Activated CD8-positive, alpha-beta memory T cell treated with anti-CD3 and anti-CD28 coated beads for 36 hours (primary cell): ENCODE data around the gene BLNK. TPM values are rescaled to one million over a fixed set of nuclear protein-coding genes. Genes with fewer than 3 reads are reported as not detected.

Source experiments
- CTCF ChIA-PET: fragments of 350-600 bp; sonication (Branson Sonifier 250); formaldehyde crosslinking; loops from one replicate; lab custom pipeline; 2021; ENCODE audit warnings: antibody characterized with exemption; lab: Charles Lee
- POLR2A ChIA-PET: fragments of 350-600 bp; sonication (Branson Sonifier 250); formaldehyde crosslinking; loops from one replicate; lab custom pipeline; 2021; ENCODE audit warnings: antibody characterized with exemption; lab: Charles Lee
- total RNA-seq, 2 experiments: library from RNA; stranded (reverse); gene quantifications; one replicate each; pipeline ENCODE4 v1.2.3, GENCODE V29; 2021

The BLNK gene
- total RNA-seq, 2 experiments from 2014 or later, result not detected

DNA sequence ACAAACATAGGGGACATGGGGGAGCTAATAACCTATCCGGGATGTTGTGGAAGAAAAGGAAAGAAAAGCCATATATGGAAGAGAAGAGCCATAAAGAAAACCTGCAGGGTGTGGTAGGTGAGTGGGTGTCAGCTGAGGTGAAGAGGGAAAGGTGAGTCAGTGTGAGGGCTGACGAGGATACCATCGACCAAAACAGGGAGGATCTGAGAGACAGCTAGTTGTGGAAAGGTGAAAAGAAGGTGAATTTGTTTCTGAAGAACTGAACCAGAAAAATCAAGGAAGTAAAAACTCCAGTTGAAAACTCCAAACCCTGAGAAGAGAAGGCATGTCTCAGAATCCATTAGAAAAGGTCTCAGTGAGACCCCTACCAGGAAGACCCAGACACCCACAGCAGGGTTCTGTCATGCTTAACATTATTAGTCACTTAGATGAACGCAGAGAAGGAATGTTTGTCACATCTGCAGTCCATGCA is 4.1 kb downstream of the BLNK start:
- CTCF ChIA-PET, result no interaction called here
- POLR2A ChIA-PET, result no interaction called here

GRCh38 chr10:96266118-96266770 is 5.1 kb downstream of the BLNK start:
- ChIA-PET CTCF (no interaction called here), POLR2A (no interaction called here)

DNA sequence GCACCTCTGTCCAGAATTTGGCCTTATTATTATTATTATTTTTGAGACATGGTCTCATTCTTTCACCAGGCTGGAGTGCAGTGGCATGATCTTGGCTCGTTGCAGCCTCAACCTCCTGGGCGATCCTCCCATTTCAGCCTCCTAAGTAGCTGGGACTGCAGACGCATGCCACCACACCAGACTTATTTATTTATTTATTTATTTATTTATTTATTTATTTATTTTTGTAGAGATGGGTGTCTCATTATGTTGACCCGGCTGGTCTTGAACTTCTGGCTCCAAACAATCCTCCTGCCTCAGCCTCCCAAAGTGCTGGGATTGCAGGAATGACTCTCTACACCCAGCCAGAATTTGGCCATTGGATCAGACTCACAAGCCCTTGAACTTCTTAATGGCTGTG is 6.4 kb downstream of the BLNK start:
- ChIA-PET CTCF (no interaction called here), POLR2A (no interaction called here)

GRCh38 chr10:96263669-96264068 is 7.7 kb downstream of the BLNK start:
- ChIA-PET POLR2A (no interaction called here), CTCF (no interaction called here)

DNA sequence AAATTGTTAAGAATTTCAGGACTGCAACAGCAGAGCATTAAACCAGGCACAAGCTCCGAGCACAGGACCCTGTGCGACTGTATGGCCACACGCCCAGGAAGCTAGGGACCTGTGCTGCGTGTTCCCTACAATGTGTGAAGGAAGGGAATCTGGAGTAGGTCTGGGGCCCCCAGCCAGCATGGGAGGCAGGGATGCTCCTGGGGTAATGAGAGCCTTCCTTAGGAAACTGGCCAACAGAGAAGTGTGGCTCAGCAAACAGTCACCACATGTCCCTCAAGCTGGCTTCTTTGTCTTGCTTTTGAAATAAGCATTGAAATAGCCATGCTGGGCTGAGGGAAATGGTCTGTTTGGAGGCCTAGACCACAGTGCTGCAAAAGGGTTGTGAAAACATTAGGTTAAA is 8.2 kb downstream of the BLNK start:
- CTCF ChIA-PET, result no interaction called here

DNA sequence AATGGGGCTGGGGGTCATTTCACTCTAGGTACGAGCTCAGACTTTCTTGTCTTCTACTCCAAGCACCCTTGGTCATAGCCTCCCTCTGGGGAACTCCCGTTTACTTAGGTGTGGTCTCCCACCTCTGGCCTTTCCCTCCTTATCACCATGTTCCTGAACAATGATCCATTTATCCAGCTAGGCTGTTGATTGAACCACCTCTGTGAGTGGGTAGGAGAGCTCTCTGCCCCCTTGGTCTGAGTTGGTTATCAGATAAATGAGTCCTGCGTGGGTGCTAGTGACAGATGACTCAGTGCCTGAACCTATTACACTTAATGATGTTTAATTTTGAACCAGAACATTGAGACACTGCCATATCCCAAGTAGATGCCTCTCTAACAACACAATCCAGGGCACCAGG is 9.4 kb downstream of the BLNK start:
- CTCF ChIA-PET, result no interaction called here

More for the DNA sequence above, 8.2 kb downstream of the BLNK start:
- POLR2A ChIA-PET, result no interaction called here

DNA sequence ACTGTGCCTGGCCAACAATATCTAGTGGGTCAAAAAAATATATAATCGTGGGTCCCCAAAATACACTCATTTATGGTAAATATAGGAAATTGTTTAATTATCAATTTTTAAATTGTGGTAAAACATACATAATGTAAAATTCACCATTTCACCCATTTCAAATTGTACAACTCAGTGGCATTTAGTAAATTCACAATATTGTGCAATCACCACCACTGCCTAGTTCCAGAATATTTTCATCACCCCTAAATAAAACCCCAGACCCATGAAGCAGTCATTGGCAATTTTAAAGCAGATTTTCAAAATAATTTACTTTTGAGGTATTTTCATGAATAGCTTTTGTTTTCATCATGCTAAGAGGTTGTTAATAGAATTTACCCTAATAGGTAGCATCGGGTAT is 10.2 kb downstream of the BLNK start:
- ChIA-PET POLR2A (no interaction called here), CTCF (no interaction called here)

More for the DNA sequence above, 9.4 kb downstream of the BLNK start:
- POLR2A ChIA-PET, result no interaction called here

- ChIA-PET CTCF (no interaction called here), POLR2A (no interaction called here)
These were observed 11.4 kb downstream of the BLNK start for GRCh38 chr10:96260014-96260413.

GRCh38 chr10:96259150-96259549 is 12.2 kb downstream of the BLNK start:
- POLR2A ChIA-PET, result no interaction called here
- CTCF ChIA-PET, result no interaction called here

- CTCF ChIA-PET, result interaction anchor here (1.5 kb wide), 1 partner anchor 29 kb away, joined by 3 read pairs; no protein-coding TSS in a partner anchor
- POLR2A ChIA-PET, result no interaction called here
These were observed 13.4 kb downstream of the BLNK start for GRCh38 chr10:96257944-96258343.

- CTCF ChIA-PET, result interaction anchor here (0.7 kb wide), 1 partner anchor 351 kb away, joined by 3 read pairs; no protein-coding TSS in a partner anchor
These were observed 15.6 kb downstream of the BLNK start for GRCh38 chr10:96255549-96256333.

GRCh38 chr10:96254976-96255375 is 16.4 kb downstream of the BLNK start:
- ChIA-PET CTCF (no interaction called here), POLR2A (no interaction called here)

More at GRCh38 chr10:96255549-96256333, 15.6 kb downstream of the BLNK start:
- POLR2A ChIA-PET, result no interaction called here

GRCh38 chr10:96252730-96253129 is 18.6 kb downstream of the BLNK start:
- ChIA-PET CTCF (no interaction called here), POLR2A (no interaction called here)

DNA sequence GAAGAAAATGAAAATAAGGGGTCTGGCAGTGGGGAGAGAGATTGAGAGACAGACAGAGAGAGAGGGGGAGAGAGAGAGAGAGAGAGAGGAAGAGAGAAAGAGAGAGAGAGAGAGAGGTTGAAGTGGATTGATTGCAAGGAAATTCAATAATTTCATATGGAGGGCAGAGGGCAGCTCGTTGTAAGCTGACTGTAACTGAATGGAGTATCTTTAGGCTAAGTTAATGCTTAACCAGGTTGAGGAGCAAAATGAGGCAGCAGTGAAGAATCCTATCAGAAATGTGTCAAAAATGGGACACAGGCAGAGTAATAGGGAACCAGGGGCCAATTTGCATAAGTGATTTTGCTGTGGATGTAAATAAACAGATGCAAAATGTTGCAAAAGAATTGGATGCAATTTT is 21.0 kb downstream of the BLNK start:
- ChIA-PET POLR2A (no interaction called here), CTCF (no interaction called here)

GRCh38 chr10:96249264-96249663 is 22.1 kb downstream of the BLNK start:
- CTCF ChIA-PET, result no interaction called here

DNA sequence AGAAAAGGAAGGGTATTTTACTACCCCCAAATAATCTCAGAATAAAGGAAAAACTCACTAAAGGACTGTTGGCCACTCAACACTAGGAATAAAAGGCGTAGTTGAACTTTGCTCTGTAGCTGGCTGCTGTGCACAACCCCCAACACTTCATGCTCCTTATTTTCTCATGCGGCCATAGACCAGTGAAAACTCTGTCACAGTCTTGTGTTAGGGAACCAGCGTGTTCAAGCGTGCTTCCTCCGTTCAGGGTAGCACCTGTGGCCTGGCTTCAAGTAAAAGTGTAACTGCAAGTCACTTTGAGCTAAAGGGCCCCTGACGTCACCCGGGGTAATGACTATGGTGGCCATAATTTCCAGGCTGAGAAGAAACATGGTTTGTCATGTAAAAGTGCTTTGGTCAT is 27.0 kb downstream of the BLNK start:
- CTCF ChIA-PET, result no interaction called here
- POLR2A ChIA-PET, result no interaction called here

More at GRCh38 chr10:96249264-96249663, 22.1 kb downstream of the BLNK start:
- POLR2A ChIA-PET, result no interaction called here

- ChIA-PET CTCF (no interaction called here), POLR2A (no interaction called here)
These were observed 28.1 kb downstream of the BLNK start for GRCh38 chr10:96243296-96243695.

DNA sequence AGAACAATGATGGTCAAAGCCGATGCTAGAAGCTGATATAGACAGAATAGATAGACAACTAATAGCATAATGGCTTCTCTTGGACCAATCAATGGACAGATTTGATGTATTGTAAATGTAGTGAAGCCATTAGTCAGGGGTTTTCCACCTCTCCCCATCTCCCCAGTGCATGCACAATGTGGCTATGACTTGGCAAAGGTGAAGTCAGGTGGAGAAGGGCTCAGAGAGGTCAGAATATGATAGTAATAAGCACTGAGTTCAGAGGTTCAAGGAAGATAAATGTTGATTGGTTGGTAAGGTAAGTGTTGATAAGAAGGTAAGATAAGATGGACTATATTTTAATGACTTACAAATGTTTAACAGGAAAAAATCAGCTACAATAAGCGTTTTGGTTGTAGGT is 28.5 kb downstream of the BLNK start:
- ChIA-PET POLR2A (no interaction called here), CTCF (no interaction called here)

DNA sequence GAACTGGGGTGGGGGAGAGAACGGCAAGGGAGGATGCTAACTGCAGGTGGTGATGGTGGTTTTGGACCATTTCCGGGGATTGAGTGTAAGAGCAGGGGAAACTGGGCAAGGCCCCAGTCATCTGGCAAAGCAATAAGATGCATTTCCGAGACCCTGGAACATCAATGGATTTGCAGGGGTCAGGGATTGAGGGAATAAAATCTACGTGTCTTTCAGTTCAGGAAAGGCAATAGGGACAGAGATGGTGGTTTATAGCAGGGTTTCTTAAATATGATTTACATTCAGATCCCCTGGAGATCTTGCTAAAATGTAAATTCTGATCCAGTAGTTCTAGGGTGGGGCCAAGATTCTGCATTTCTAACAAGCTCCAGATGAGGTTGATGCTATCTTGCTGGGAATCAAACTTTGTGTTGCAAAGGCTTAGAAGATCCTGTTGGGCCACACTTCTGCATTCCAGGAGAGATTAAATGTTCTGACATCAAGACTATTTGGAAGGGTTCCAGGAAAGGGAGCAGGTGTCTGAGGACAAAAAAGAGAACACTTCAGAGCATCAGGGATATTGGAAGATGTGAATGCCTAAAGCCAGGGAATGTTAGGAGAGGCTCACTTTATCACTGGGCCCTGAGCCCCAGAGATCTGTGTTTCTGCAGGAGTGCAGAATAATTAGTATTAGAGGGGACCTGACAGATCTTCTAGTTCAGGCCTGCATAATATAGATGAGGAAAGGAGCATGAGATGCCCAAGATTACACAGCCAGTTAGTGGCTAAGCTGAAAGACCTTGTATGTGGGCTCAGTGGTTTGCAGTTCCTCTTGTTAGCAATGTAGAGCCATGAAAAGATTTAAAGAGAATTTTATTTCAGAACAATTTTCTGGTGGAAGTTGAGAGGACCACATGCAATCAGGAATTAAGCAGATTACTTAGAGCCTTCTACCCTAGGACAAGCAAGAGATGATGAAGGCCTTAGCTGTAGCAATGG is 32.4 kb downstream of the BLNK start:
- CTCF ChIA-PET, result interaction anchor here (2.0 kb wide), 1 partner anchor 9 kb away, joined by 6 read pairs; no protein-coding TSS in a partner anchor

DNA sequence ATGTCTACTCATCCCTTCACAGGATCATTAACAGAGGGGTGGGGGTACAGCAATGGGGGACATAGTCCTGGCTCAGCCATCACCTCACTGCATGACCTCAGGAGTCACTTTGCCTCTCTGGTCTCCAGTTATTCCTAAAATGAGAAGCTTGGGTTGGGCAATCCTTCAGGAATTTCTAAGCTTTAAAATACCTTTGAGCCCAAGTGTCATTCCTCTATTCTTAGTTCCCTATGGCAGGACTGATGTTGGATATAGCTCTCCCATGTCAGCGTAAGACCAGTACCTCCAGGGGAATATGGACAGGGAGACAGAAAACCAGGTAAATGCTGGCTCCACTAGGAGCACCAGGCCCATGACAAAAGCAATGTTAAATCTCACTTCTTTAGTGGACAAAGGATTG is 34.5 kb downstream of the BLNK start:
- ChIA-PET POLR2A (no interaction called here), CTCF (no interaction called here)

More for the DNA sequence above, 32.4 kb downstream of the BLNK start:
- POLR2A ChIA-PET, result no interaction called here
